Neural cell (in vitro differentiated cells): ENCODE measurements around the gene MSANTD2. TPM values are rescaled to one million over a fixed set of nuclear protein-coding genes. Genes with fewer than 3 reads are reported as not detected.

ENCODE experiments used
- H2AFZ ChIP-seq: fragments of 200-600, 300-800 bp; sonication (generic), shearing (Covaris generic); 2 replicates; pipeline ENCODE4 v1.6.0; 2014; ENCODE audit warnings: low read depth, mild to moderate bottlenecking, antibody characterized with exemption, low read length, moderate library complexity
- H3F3A ChIP-seq: fragments of 200-600 bp; shearing (Covaris generic); 2 replicates; pipeline ENCODE4 v1.6.1; 2016; ENCODE audit warnings: mild to moderate bottlenecking, moderate library complexity, mixed read lengths, antibody characterized with exemption, low read length; ENCODE audit not compliant: insufficient read depth, poor library complexity, severe bottlenecking
- H3K27ac ChIP-seq: fragments of 200-600, 300-800 bp; sonication (generic), shearing (Covaris generic); 2 replicates; pipeline ENCODE4 v1.5.1; 2014; ENCODE audit warnings: mild to moderate bottlenecking, low read length, moderate library complexity
- H3K27me3 ChIP-seq: fragments of 300-800, 200-600 bp; sonication (generic), shearing (Covaris generic); 2 replicates; pipeline ENCODE4 v1.6.0; 2014; ENCODE audit warnings: mild to moderate bottlenecking, low read depth, low read length, moderate library complexity; ENCODE audit not compliant: insufficient read depth
- H3K36me3 ChIP-seq: fragments of 300-800, 200-600 bp; sonication (generic), shearing (Covaris generic); 2 replicates; pipeline ENCODE4 v1.5.1; 2014; ENCODE audit warnings: mild to moderate bottlenecking, antibody characterized with exemption, low read length, moderate library complexity; ENCODE audit not compliant: insufficient read depth
- H3K4me2 ChIP-seq: fragments of 300-800, 200-600 bp; sonication (generic), shearing (Covaris generic); 2 replicates; pipeline ENCODE4 v1.6.0; 2014; ENCODE audit warnings: mild to moderate bottlenecking, low read length
- H3K4me3 ChIP-seq: fragments of 300-800, 200-600 bp; sonication (generic), shearing (Covaris generic); 2 replicates; pipeline ENCODE4 v1.5.1; 2014; ENCODE audit warnings: mild to moderate bottlenecking, low read length, moderate library complexity
- H3K79me2 ChIP-seq: fragments of 200-600 bp; shearing (Covaris generic); replicated peaks from 2 replicates; pipeline ENCODE4 v1.6.0; 2014; ENCODE audit warnings: mild to moderate bottlenecking, low read length, moderate library complexity; ENCODE audit not compliant: insufficient read depth
- H3K9ac ChIP-seq: fragments of 300-800, 200-600 bp; sonication (generic), shearing (Covaris generic); 2 replicates; pipeline ENCODE4 v1.6.1; 2016; ENCODE audit warnings: mild to moderate bottlenecking, low read length, mixed read lengths
- H3K9me2 ChIP-seq: fragments of 200-600 bp; shearing (Covaris generic); 2 replicates; pipeline ENCODE4 v1.6.1; 2016; ENCODE audit warnings: mild to moderate bottlenecking, low read length, mixed read lengths; ENCODE audit not compliant: insufficient read depth
- H3K9me3 ChIP-seq: fragments of 200-600, 300-800 bp; sonication (generic), shearing (Covaris generic); 2 replicates; pipeline ENCODE4 v1.6.1; 2016; ENCODE audit warnings: mild to moderate bottlenecking, mixed run types, low read length, moderate library complexity, mixed read lengths
- H4K20me1 ChIP-seq: fragments of 200-600 bp; shearing (Covaris generic); 2 replicates; pipeline ENCODE4 v1.6.1; 2016; ENCODE audit warnings: mild to moderate bottlenecking, mixed run types; ENCODE audit not compliant: insufficient read depth
- EP300 ChIP-seq: fragments of 450-650 bp; conservative IDR thresholded peaks from 2 replicates; pipeline ENCODE4 v1.6.1; 2014; ENCODE audit warnings: antibody characterized with exemption, mild to moderate bottlenecking, moderate library complexity; ENCODE audit not compliant: poor library complexity, severe bottlenecking
- EZH2 ChIP-seq: fragments of 200-600, 300-800 bp; shearing (Covaris generic), sonication (generic); IDR thresholded peaks from 2 replicates; pipeline ENCODE4 v1.6.1; 2014; ENCODE audit warnings: antibody characterized with exemption, low read length, borderline replicate concordance, mild to moderate bottlenecking; ENCODE audit not compliant: insufficient read depth, poor library complexity, severe bottlenecking
- MXI1 ChIP-seq: fragments of 450-650 bp; conservative IDR thresholded peaks from 2 replicates; pipeline ENCODE4 v1.6.1; 2014; ENCODE audit warnings: antibody characterized with exemption, mild to moderate bottlenecking; ENCODE audit not compliant: poor library complexity, severe bottlenecking
- POLR2AphosphoS5 ChIP-seq: IDR thresholded peaks from 2 replicates; pipeline ENCODE4 v1.6.1; 2012
- RAD21 ChIP-seq: fragments of 450-650 bp; conservative IDR thresholded peaks from 2 replicates; pipeline ENCODE4 v1.6.1; 2014; ENCODE audit warnings: antibody characterized with exemption, mild to moderate bottlenecking, moderate library complexity
- SMC3 ChIP-seq: fragments of 450-650 bp; conservative IDR thresholded peaks from 2 replicates; pipeline ENCODE4 v1.6.1; 2014; ENCODE audit warnings: antibody characterized with exemption, mild to moderate bottlenecking, moderate library complexity; ENCODE audit not compliant: poor library complexity
- TAF1 ChIP-seq: IDR thresholded peaks from 2 replicates; pipeline ENCODE4 v1.6.1; 2012; ENCODE audit warnings: low read depth
- polyA plus RNA-seq: library from polyadenylated mRNA; depleted of rRNA; stranded (reverse); fragments of >200 nt; gene quantifications from 2 replicates; pipeline ENCODE4 v1.2.3, GENCODE V29; 2014
- TF ChIP-seq, protein P1 (sequence below): IDR thresholded peaks from 2 replicates; pipeline ENCODE4 v1.6.1; 2012; ENCODE audit warnings: borderline replicate concordance
- TF ChIP-seq, protein P2 (sequence below): fragments of 450-650 bp; IDR thresholded peaks from 2 replicates; pipeline ENCODE4 v1.5.1; 2014; ENCODE audit warnings: antibody characterized with exemption, mild to moderate bottlenecking, moderate library complexity; ENCODE audit not compliant: poor library complexity, severe bottlenecking

Gene MSANTD2
- polyA plus RNA-seq, 1 donor from 2014 or later = 45.3 TPM

DNA sequence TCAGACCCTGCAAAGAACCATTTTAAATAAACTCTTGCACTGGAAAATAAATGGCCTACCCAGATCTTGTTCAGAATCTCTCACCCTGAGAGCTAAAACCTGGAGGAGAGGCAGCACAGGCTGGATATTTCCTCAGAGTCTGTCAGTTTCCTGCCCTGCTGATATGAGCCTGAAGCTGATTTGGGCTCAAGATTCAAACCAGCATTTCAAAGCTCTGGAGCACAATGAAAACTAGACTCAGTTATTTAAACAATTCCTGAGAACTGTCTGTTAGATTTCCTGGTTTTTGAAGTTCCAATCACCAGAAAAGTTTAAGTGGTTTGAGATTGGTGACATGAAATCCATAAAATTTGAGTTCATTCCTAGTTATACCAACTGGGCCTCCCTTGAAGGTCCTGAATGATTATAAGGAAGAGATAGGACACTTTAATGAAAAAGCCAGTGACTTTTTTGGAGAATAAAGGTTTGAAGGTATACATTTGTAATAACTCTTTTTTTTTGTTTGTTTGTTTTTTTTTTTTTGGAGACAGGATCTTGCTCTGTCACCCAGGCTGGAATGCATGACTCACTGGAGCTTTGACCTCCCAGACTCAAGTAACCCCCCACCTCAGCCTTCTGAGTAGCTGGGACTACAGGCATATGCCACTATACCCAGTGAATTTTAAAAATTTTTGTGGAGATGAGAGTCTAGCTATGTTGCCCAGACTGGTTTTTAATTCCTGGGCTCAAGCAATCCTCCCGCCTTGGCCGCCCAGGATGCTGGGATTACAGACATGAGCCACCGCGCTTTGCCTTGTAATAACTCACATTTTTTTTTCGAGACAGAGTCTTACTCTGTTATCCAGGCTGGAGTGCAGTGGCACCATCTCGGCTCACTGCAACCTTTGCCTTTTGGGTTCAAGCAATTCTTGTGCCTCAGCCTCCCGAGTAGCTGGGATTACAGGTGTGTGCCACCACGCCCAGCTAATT lies 30.1 kb downstream of the MSANTD2 start:
- Histone ChIP-seq H4K20me1 (no peaks in the 10 kb centered on the region), H3K9me2 (no peaks in the 10 kb centered on the region), H3K79me2 (no peaks in the 10 kb centered on the region), H3K36me3 (no peaks in the 10 kb centered on the region), H3K9me3 (no peaks in the 10 kb centered on the region), H3K27ac (no peak overlapping the region), H3K4me3 (no peak overlapping the region), H3K27me3 (no peaks in the 10 kb centered on the region), H3K4me2 (no peak overlapping the region), H3K9ac (no peak overlapping the region), H3F3A (no peaks in the 10 kb centered on the region), H2AFZ (no peak overlapping the region)
- TF ChIP-seq POLR2AphosphoS5 (no peak), EP300 (no peak)

DNA sequence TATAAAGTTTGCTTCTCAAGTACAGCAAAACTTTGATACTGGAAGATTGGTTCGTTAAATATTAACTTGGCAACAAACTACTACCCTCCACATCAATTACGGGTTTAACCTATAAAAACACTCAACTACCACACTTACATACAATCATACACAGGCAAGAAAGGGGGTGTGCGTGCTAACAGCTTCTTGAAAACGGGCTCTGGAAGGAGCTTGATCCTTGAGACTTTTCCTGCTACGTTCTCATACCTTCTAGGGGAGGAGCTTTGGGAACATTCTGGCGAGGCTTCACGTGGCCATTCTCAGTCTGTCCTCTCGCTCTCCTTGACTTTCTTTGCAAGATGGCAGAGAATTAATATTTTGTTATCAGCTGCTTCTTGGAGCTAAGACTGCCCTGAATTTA lies 31.3 kb downstream of the MSANTD2 start:
- H3K4me2 ChIP-seq = no peak overlapping the region
- H3K36me3 ChIP-seq = no peaks in the 10 kb centered on the region
- no peak overlapping the region for H3K27ac ChIP-seq
- H3F3A ChIP-seq = no peaks in the 10 kb centered on the region
- no peaks in the 10 kb centered on the region for H3K9me3 ChIP-seq
- no peak overlapping the region for H3K4me3 ChIP-seq
- H2AFZ ChIP-seq = no peak overlapping the region
- H3K9me2 ChIP-seq = no peaks in the 10 kb centered on the region
- H3K79me2 ChIP-seq = no peaks in the 10 kb centered on the region
- H3K9ac ChIP-seq = no peak overlapping the region
- no peaks in the 10 kb centered on the region for H3K27me3 ChIP-seq
- no peak for TF ChIP-seq TAF1
- TF ChIP-seq, protein P1, sequence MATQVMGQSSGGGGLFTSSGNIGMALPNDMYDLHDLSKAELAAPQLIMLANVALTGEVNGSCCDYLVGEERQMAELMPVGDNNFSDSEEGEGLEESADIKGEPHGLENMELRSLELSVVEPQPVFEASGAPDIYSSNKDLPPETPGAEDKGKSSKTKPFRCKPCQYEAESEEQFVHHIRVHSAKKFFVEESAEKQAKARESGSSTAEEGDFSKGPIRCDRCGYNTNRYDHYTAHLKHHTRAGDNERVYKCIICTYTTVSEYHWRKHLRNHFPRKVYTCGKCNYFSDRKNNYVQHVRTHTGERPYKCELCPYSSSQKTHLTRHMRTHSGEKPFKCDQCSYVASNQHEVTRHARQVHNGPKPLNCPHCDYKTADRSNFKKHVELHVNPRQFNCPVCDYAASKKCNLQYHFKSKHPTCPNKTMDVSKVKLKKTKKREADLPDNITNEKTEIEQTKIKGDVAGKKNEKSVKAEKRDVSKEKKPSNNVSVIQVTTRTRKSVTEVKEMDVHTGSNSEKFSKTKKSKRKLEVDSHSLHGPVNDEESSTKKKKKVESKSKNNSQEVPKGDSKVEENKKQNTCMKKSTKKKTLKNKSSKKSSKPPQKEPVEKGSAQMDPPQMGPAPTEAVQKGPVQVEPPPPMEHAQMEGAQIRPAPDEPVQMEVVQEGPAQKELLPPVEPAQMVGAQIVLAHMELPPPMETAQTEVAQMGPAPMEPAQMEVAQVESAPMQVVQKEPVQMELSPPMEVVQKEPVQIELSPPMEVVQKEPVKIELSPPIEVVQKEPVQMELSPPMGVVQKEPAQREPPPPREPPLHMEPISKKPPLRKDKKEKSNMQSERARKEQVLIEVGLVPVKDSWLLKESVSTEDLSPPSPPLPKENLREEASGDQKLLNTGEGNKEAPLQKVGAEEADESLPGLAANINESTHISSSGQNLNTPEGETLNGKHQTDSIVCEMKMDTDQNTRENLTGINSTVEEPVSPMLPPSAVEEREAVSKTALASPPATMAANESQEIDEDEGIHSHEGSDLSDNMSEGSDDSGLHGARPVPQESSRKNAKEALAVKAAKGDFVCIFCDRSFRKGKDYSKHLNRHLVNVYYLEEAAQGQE = no peak
- no peak for TF ChIP-seq EZH2
- TF ChIP-seq EP300 = no peak
- TF ChIP-seq POLR2AphosphoS5 = no peak
- no peak for TF ChIP-seq SMC3
- TF ChIP-seq, protein P2, sequence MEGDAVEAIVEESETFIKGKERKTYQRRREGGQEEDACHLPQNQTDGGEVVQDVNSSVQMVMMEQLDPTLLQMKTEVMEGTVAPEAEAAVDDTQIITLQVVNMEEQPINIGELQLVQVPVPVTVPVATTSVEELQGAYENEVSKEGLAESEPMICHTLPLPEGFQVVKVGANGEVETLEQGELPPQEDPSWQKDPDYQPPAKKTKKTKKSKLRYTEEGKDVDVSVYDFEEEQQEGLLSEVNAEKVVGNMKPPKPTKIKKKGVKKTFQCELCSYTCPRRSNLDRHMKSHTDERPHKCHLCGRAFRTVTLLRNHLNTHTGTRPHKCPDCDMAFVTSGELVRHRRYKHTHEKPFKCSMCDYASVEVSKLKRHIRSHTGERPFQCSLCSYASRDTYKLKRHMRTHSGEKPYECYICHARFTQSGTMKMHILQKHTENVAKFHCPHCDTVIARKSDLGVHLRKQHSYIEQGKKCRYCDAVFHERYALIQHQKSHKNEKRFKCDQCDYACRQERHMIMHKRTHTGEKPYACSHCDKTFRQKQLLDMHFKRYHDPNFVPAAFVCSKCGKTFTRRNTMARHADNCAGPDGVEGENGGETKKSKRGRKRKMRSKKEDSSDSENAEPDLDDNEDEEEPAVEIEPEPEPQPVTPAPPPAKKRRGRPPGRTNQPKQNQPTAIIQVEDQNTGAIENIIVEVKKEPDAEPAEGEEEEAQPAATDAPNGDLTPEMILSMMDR = no peak
- TF ChIP-seq MXI1 = no peak
- TF ChIP-seq RAD21 = no peak
- no peaks in the 10 kb centered on the region for H4K20me1 ChIP-seq
